Endodermal cell (in vitro differentiated cells): ENCODE results near the gene ARHGEF2. TPM values are rescaled to one million over a fixed set of nuclear protein-coding genes. Genes with fewer than 3 reads are reported as not detected.

Experiments
- DNase-seq: peaks from one replicate; pipeline ENCODE4 v3.0.0-alpha.2; 2017
- H3K27ac ChIP-seq: 2 replicates; pipeline ENCODE4 v1.5.1; 2013; ENCODE audit warnings: mild to moderate bottlenecking, low read depth, low read length, moderate library complexity
- H3K27me3 ChIP-seq: 2 replicates; pipeline ENCODE4 v1.6.1; 2013; ENCODE audit warnings: mild to moderate bottlenecking, low read length, moderate library complexity; ENCODE audit not compliant: insufficient read depth, control insufficient read depth, poor library complexity, severe bottlenecking
- H3K36me3 ChIP-seq: 2 replicates; pipeline ENCODE4 v1.7.0; 2013; ENCODE audit warnings: mild to moderate bottlenecking, low read length, moderate library complexity; ENCODE audit not compliant: control insufficient read depth, insufficient read depth
- H3K4me1 ChIP-seq: one replicate; pipeline ENCODE4 v1.7.0; 2013; ENCODE audit warnings: low read length; ENCODE audit not compliant: control insufficient read depth, insufficient read depth
- H3K4me3 ChIP-seq: 2 replicates; pipeline ENCODE4 v1.5.1; 2013; ENCODE audit warnings: mild to moderate bottlenecking, low read length, moderate library complexity
- H3K9ac ChIP-seq: 2 replicates; pipeline ENCODE4 v1.6.1; 2013; ENCODE audit warnings: mild to moderate bottlenecking, low read length, moderate library complexity; ENCODE audit not compliant: poor library complexity, severe bottlenecking; ENCODE audit errors: extremely low read depth
- H3K9me3 ChIP-seq: 2 replicates; pipeline ENCODE4 v1.6.1; 2013; ENCODE audit warnings: mild to moderate bottlenecking, low read length, moderate library complexity; ENCODE audit not compliant: control insufficient read depth
- H3K27ac Mint-ChIP-seq: 2 replicates; pipeline ENCODE4 v1.8.0; 2020; ENCODE audit warnings: mixed read lengths
- H3K27me3 Mint-ChIP-seq: 2 replicates; pipeline ENCODE4 v1.8.0; 2021; ENCODE audit warnings: mild to moderate bottlenecking, mixed read lengths; ENCODE audit not compliant: insufficient read depth
- H3K36me3 Mint-ChIP-seq: 2 replicates; pipeline ENCODE4 v1.8.0; 2020; ENCODE audit warnings: low read depth, mixed read lengths
- H3K4me1 Mint-ChIP-seq: 2 replicates; pipeline ENCODE4 v1.8.0; 2020; ENCODE audit warnings: mixed read lengths
- H3K4me3 Mint-ChIP-seq: 2 replicates; pipeline ENCODE4 v1.8.0; 2020; ENCODE audit warnings: mild to moderate bottlenecking, moderate library complexity, mixed read lengths
- H3K9me3 Mint-ChIP-seq: 2 replicates; pipeline ENCODE4 v1.8.0; 2020; ENCODE audit warnings: mild to moderate bottlenecking, mixed read lengths
- CTCF ChIP-seq: fragments of 200-600 bp; sonication (generic); conservative IDR thresholded peaks from 2 replicates; pipeline ENCODE4 v1.5.0; 2021; ENCODE audit warnings: antibody characterized with exemption, mild to moderate bottlenecking
- WGBS, 2 experiments: methylation state at CpG; one replicate each; pipeline versions ENCODE4 v1.1.5 to v1.1.7; 2013; ENCODE audit warnings: missing lambda C conversion rate in 2 of 2, mixed read lengths in 1 of 2; ENCODE audit not compliant: insufficient coverage in 1 of 2, insufficient read length in 1 of 2; 5-methylcytosine and 5-hydroxymethylcytosine counted together
- total RNA-seq, 2 donors: library from RNA; stranded (reverse); fragmentation: NEBNext Ultra II Directional in 1 of 2; extraction: Animal tissue kit (Norgen Biotek cat#: 25700) in 1 of 2; gene quantifications; 2 replicates in 1 of 2; 3 replicates in 1 of 2; pipeline ENCODE4 v1.2.1, GENCODE V29; 2021

The ARHGEF2 gene
- total RNA-seq, 2 donors from 2014 or later: 134 to 147 TPM

- Histone ChIP-seq H3K36me3 (peaks cover 88% of the 10 kb centered on the region), H3K27ac (no peak overlapping the region), H3K27me3 (no peaks in the 10 kb centered on the region), H3K4me3 (no peak overlapping the region), H3K4me1 (no peaks in the 10 kb centered on the region), H3K9me3 (no peaks in the 10 kb centered on the region), H3K9ac (no peak overlapping the region)
- no peak for DNase-seq
- Mint-ChIP-seq H3K9me3 (no peaks in the 10 kb centered on the region), H3K36me3 (peaks cover 65% of the 10 kb centered on the region), H3K27ac (no peak overlapping the region), H3K4me3 (no peak overlapping the region), H3K27me3 (no peaks in the 10 kb centered on the region), H3K4me1 (peaks cover 13% of the 10 kb centered on the region)
- no peak for TF ChIP-seq CTCF
- 96 to 100% methylated on average over 11 to 27 of the region's 27 CpGs for WGBS, 2 experiments
These were observed 27.5 kb downstream of the ARHGEF2 start for GRCh38 chr1:155950829-155951228.

- DNase-seq: no peak
- Histone ChIP-seq H3K36me3 (peaks cover 60% of the 10 kb centered on the region), H3K9ac (no peak overlapping the region), H3K9me3 (no peaks in the 10 kb centered on the region), H3K27me3 (no peaks in the 10 kb centered on the region), H3K4me1 (no peaks in the 10 kb centered on the region), H3K4me3 (no peak overlapping the region), H3K27ac (no peak overlapping the region)
- WGBS, 2 experiments: 91 to 100% methylated on average over 1 to 8 of the region's 8 CpGs
- H3K4me3 Mint-ChIP-seq: no peak overlapping the region
- peaks cover 43% of the 10 kb centered on the region for H3K36me3 Mint-ChIP-seq
- no peak for TF ChIP-seq CTCF
- H3K4me1 Mint-ChIP-seq: peaks cover 21% of the 10 kb centered on the region
- no peak overlapping the region for H3K27ac Mint-ChIP-seq
- no peaks in the 10 kb centered on the region for H3K27me3 Mint-ChIP-seq
- no peaks in the 10 kb centered on the region for H3K9me3 Mint-ChIP-seq
These were observed 30.6 kb downstream of the ARHGEF2 start for GRCh38 chr1:155947741-155948140.

- H3K36me3 ChIP-seq: peaks cover 55% of the 10 kb centered on the region
These were observed 31.1 kb downstream of the ARHGEF2 start for GRCh38 chr1:155947292-155947691.

More at GRCh38 chr1:155947292-155947691, 31.1 kb downstream of the ARHGEF2 start:
- no peak overlapping the region for H3K27ac ChIP-seq
- no peak overlapping the region for H3K27ac Mint-ChIP-seq
- H3K4me1 Mint-ChIP-seq: peaks cover 21% of the 10 kb centered on the region
- H3K27me3 ChIP-seq: no peaks in the 10 kb centered on the region
- DNase-seq: no peak
- H3K4me3 Mint-ChIP-seq: no peak overlapping the region
- peaks cover 38% of the 10 kb centered on the region for H3K36me3 Mint-ChIP-seq
- no peaks in the 10 kb centered on the region for H3K27me3 Mint-ChIP-seq
- H3K9ac ChIP-seq: no peak overlapping the region
- WGBS, 2 experiments: 91 to 100% methylated on average over 1 to 4 of the region's 4 CpGs
- TF ChIP-seq CTCF: no peak
- H3K4me1 ChIP-seq: no peaks in the 10 kb centered on the region
- H3K9me3 ChIP-seq: no peaks in the 10 kb centered on the region
- H3K9me3 Mint-ChIP-seq: no peaks in the 10 kb centered on the region
- H3K4me3 ChIP-seq: no peak overlapping the region
